Activated CD4-positive, alpha-beta T cell treated with anti-CD3 and anti-CD28 coated beads, Interleukin-2, amount 50 U/mL, for 16 hours (primary cell): ENCODE measurements around the gene MMRN1.
A peak's percentile ranks its signal among the peaks of the same experiment; 100 is the strongest.

Experiments
- DNase-seq: peaks from one replicate; pipeline ENCODE4 v3.0.0-alpha.2; 2020

MMRN1 gene

GRCh38 chr4:89914609-89915550, 20.2 kb downstream of the MMRN1 start:
- no peak for DNase-seq

GRCh38 chr4:89915937-89916336, 21.3 kb downstream of the MMRN1 start:
- no peak for DNase-seq

GRCh38 chr4:89922848-89923416, 28.3 kb downstream of the MMRN1 start:
- DNase-seq: no peak

GRCh38 chr4:89928838-89929237, 34.2 kb downstream of the MMRN1 start:
- peak; percentile 3 for DNase-seq

- DNase-seq: peak; percentile 54
These were observed 34.9 kb downstream of the MMRN1 start for GRCh38 chr4:89929425-89930159.

GRCh38 chr4:89939546-89939945, 44.9 kb downstream of the MMRN1 start:
- no peak for DNase-seq

- DNase-seq: no peak
These were observed 45.3 kb downstream of the MMRN1 start for GRCh38 chr4:89939994-89940393.

- DNase-seq: no peak
These were observed 48.2 kb downstream of the MMRN1 start for GRCh38 chr4:89942811-89943210.

GRCh38 chr4:89949782-89950387, 55.2 kb downstream of the MMRN1 start:
- DNase-seq: no peak

- DNase-seq: no peak
These were observed 57.8 kb downstream of the MMRN1 start for GRCh38 chr4:89952458-89952857.

GRCh38 chr4:89954906-89955695, 60.4 kb downstream of the MMRN1 start:
- DNase-seq: no peak

GRCh38 chr4:89957046-89957926, 62.6 kb downstream of the MMRN1 start:
- DNase-seq: no peak

- no peak for DNase-seq
These were observed 87.2 kb downstream of the MMRN1 start for GRCh38 chr4:89981789-89982334.

- no peak for DNase-seq
These were observed 93.6 kb downstream of the MMRN1 start for GRCh38 chr4:89988268-89988667.

GRCh38 chr4:89992744-89993143, 98.1 kb downstream of the MMRN1 start:
- no peak for DNase-seq

- DNase-seq: no peak
These were observed 99.7 kb downstream of the MMRN1 start for GRCh38 chr4:89994176-89994873.

- no peak for DNase-seq
These were observed 100.4 kb downstream of the MMRN1 start for GRCh38 chr4:89995006-89995405.

- DNase-seq: no peak
These were observed 101.2 kb downstream of the MMRN1 start for GRCh38 chr4:89995814-89996213.

GRCh38 chr4:89997171-89997704, 102.6 kb downstream of the MMRN1 start:
- DNase-seq: no peak

- no peak for DNase-seq
These were observed 103.9 kb downstream of the MMRN1 start for GRCh38 chr4:89998469-89999011.
